ENCODE data around the gene CDC37L1. TPM values are rescaled to one million over a fixed set of nuclear protein-coding genes. Genes with fewer than 3 reads are reported as not detected.

The CDC37L1 gene
- total RNA-seq, 2 experiments from 2014 or later, result 10.7 to 10.9 TPM

- Mint-ChIP-seq H3K9me3 (no peaks in the 10 kb centered on the region), H3K36me3 (peaks cover 20% of the 10 kb centered on the region)
- no peak for DNase-seq
Observed at GRCh38 chr9:4717815-4718214, 38.4 kb downstream of the CDC37L1 start.

GRCh38 chr9:4718911-4719310, 39.5 kb downstream of the CDC37L1 start:
- no peak for DNase-seq
- H3K9me3 Mint-ChIP-seq, result no peaks in the 10 kb centered on the region
- no peak overlapping the region for H3K27ac Mint-ChIP-seq
- no peaks in the 10 kb centered on the region for H3K27me3 Mint-ChIP-seq
- no peaks in the 10 kb centered on the region for H3K4me1 Mint-ChIP-seq
- H3K4me3 Mint-ChIP-seq, result no peak overlapping the region
- H3K36me3 Mint-ChIP-seq, result peaks cover 15% of the 10 kb centered on the region

More at GRCh38 chr9:4717815-4718214, 38.4 kb downstream of the CDC37L1 start:
- Mint-ChIP-seq H3K4me1 (no peaks in the 10 kb centered on the region), H3K4me3 (no peak overlapping the region), H3K27ac (no peak overlapping the region), H3K27me3 (no peaks in the 10 kb centered on the region)

- no peaks in the 10 kb centered on the region for H3K9me3 Mint-ChIP-seq
- no peak overlapping the region for H3K27ac Mint-ChIP-seq
- no peak for DNase-seq
- H3K27me3 Mint-ChIP-seq, result no peaks in the 10 kb centered on the region
- H3K4me1 Mint-ChIP-seq, result peaks cover 22% of the 10 kb centered on the region
- peaks cover 22% of the 10 kb centered on the region for H3K36me3 Mint-ChIP-seq
- no peak overlapping the region for H3K4me3 Mint-ChIP-seq
Observed at GRCh38 chr9:4721736-4722135, 42.4 kb downstream of the CDC37L1 start.

- peaks cover 32% of the 10 kb centered on the region for H3K4me1 Mint-ChIP-seq
- DNase-seq, result no peak
- no peaks in the 10 kb centered on the region for H3K27me3 Mint-ChIP-seq
- H3K36me3 Mint-ChIP-seq, result peaks cover 32% of the 10 kb centered on the region
- H3K9me3 Mint-ChIP-seq, result no peaks in the 10 kb centered on the region
- H3K27ac Mint-ChIP-seq, result no peak overlapping the region
- H3K4me3 Mint-ChIP-seq, result no peak overlapping the region
Observed at GRCh38 chr9:4725706-4726442, 46.5 kb downstream of the CDC37L1 start.

GRCh38 chr9:4727593-4727992, 48.2 kb downstream of the CDC37L1 start:
- H3K36me3 Mint-ChIP-seq, result peaks cover 36% of the 10 kb centered on the region
- no peak overlapping the region for H3K4me3 Mint-ChIP-seq
- no peak overlapping the region for H3K27ac Mint-ChIP-seq
- no peaks in the 10 kb centered on the region for H3K9me3 Mint-ChIP-seq
- no peak for DNase-seq
- H3K27me3 Mint-ChIP-seq, result no peaks in the 10 kb centered on the region
- H3K4me1 Mint-ChIP-seq, result peaks cover 41% of the 10 kb centered on the region

- Mint-ChIP-seq H3K36me3 (peaks cover 29% of the 10 kb centered on the region), H3K27ac (no peak overlapping the region), H3K4me1 (peaks cover 33% of the 10 kb centered on the region), H3K4me3 (no peak overlapping the region), H3K27me3 (no peaks in the 10 kb centered on the region), H3K9me3 (no peaks in the 10 kb centered on the region)
- no peak for DNase-seq
Observed at GRCh38 chr9:4732890-4733289, 53.5 kb downstream of the CDC37L1 start.

GRCh38 chr9:4734150-4734549, 54.8 kb downstream of the CDC37L1 start:
- no peak overlapping the region for H3K4me3 Mint-ChIP-seq
- no peak for DNase-seq
- H3K27me3 Mint-ChIP-seq, result no peaks in the 10 kb centered on the region
- H3K4me1 Mint-ChIP-seq, result peaks cover 39% of the 10 kb centered on the region
- H3K36me3 Mint-ChIP-seq, result peaks cover 30% of the 10 kb centered on the region
- H3K9me3 Mint-ChIP-seq, result no peaks in the 10 kb centered on the region
- no peak overlapping the region for H3K27ac Mint-ChIP-seq

- Mint-ChIP-seq H3K4me3 (peak overlapping the region; percentile 89), H3K4me1 (peaks cover 42% of the 10 kb centered on the region), H3K9me3 (no peaks in the 10 kb centered on the region), H3K36me3 (peaks cover 24% of the 10 kb centered on the region), H3K27me3 (no peaks in the 10 kb centered on the region), H3K27ac (peak overlapping the region; percentile 88)
- no peak for DNase-seq
Observed at GRCh38 chr9:4738866-4739586, 59.7 kb downstream of the CDC37L1 start.

- Mint-ChIP-seq H3K27me3 (no peaks in the 10 kb centered on the region), H3K36me3 (peaks cover 19% of the 10 kb centered on the region), H3K9me3 (no peaks in the 10 kb centered on the region), H3K27ac (peak overlapping the region; percentile 88), H3K4me3 (peak overlapping the region; percentile 89), H3K4me1 (peaks cover 37% of the 10 kb centered on the region)
- DNase-seq, result no peak
Observed at GRCh38 chr9:4739587-4740387, 60.4 kb downstream of the CDC37L1 start.

GRCh38 chr9:4740388-4740637, 60.9 kb downstream of the CDC37L1 start:
- Mint-ChIP-seq H3K27me3 (no peaks in the 10 kb centered on the region), H3K27ac (peak overlapping the region; percentile 88), H3K36me3 (peaks cover 18% of the 10 kb centered on the region), H3K9me3 (no peaks in the 10 kb centered on the region), H3K4me3 (peak overlapping the region; percentile 89), H3K4me1 (peaks cover 36% of the 10 kb centered on the region)
- DNase-seq, result no peak

- no peaks in the 10 kb centered on the region for H3K9me3 Mint-ChIP-seq
- peak within 1 kb of the TSS; percentile 88 for H3K27ac Mint-ChIP-seq
- H3K4me3 Mint-ChIP-seq, result peak within 1 kb of the TSS; percentile 89
- H3K4me1 Mint-ChIP-seq, result peaks cover 36% of the 10 kb centered on the region
- H3K36me3 Mint-ChIP-seq, result peaks cover 18% of the 10 kb centered on the region
- peak; percentile 93 for DNase-seq
- H3K27me3 Mint-ChIP-seq, result no peaks in the 10 kb centered on the region
Observed at GRCh38 chr9:4740638-4741364, 61.4 kb downstream of the CDC37L1 start, which contains the start of gene AK3. TSS of gene AK3 (minus strand) at chr9:4741202. CDS start at chr9:4741087, 115 bp downstream.

- Mint-ChIP-seq H3K27me3 (no peaks in the 10 kb centered on the region), H3K4me1 (peaks cover 39% of the 10 kb centered on the region), H3K36me3 (peaks cover 16% of the 10 kb centered on the region), H3K27ac (peak overlapping the region; percentile 86), H3K4me3 (peak overlapping the region; percentile 89), H3K9me3 (no peaks in the 10 kb centered on the region)
- no peak for DNase-seq
Observed at GRCh38 chr9:4741365-4742089, 62.2 kb downstream of the CDC37L1 start.

GRCh38 chr9:4742246-4742645, 62.9 kb downstream of the CDC37L1 start:
- peak overlapping the region; percentile 89 for H3K4me3 Mint-ChIP-seq
- H3K27me3 Mint-ChIP-seq, result no peaks in the 10 kb centered on the region
- H3K36me3 Mint-ChIP-seq, result peaks cover 13% of the 10 kb centered on the region
- DNase-seq, result no peak
- H3K4me1 Mint-ChIP-seq, result peaks cover 41% of the 10 kb centered on the region
- no peak overlapping the region for H3K27ac Mint-ChIP-seq
- H3K9me3 Mint-ChIP-seq, result no peaks in the 10 kb centered on the region

GRCh38 chr9:4743131-4743875, 63.9 kb downstream of the CDC37L1 start:
- Mint-ChIP-seq H3K4me1 (peaks cover 37% of the 10 kb centered on the region), H3K27ac (no peak overlapping the region), H3K4me3 (no peak overlapping the region), H3K36me3 (peaks cover 11% of the 10 kb centered on the region), H3K9me3 (no peaks in the 10 kb centered on the region), H3K27me3 (no peaks in the 10 kb centered on the region)
- no peak for DNase-seq
